Neuron (in vitro differentiated cells): ENCODE measurements around the gene OCIAD2.
"Not testable (repeated sequence)": the region's sequence is repeated elsewhere in the genome, so short reads cannot be mapped to it uniquely, and the experiment has no call there.

Experiments used
- H2AFZ ChIP-seq: one replicate; pipeline ENCODE4 v1.6.1; 2013; ENCODE audit warnings: low read depth, mild to moderate bottlenecking, inconsistent platforms, low read length, moderate library complexity
- H3K27me3 ChIP-seq: one replicate; pipeline ENCODE4 v1.6.1; 2013; ENCODE audit warnings: low read length; ENCODE audit not compliant: insufficient read depth
- H3K36me3 ChIP-seq: one replicate; pipeline ENCODE4 v1.6.1; 2013; ENCODE audit warnings: low read length; ENCODE audit not compliant: insufficient read depth
- H3K4me1 ChIP-seq: one replicate; pipeline ENCODE4 v1.6.1; 2013; ENCODE audit warnings: low read length; ENCODE audit not compliant: insufficient read depth
- H3K4me3 ChIP-seq: 2 replicates; pipeline ENCODE4 v1.5.1; 2013; ENCODE audit warnings: mild to moderate bottlenecking, low read length, moderate library complexity
- H3K9me3 ChIP-seq: one replicate; pipeline ENCODE4 v1.6.1; 2013; ENCODE audit warnings: low read length

Gene OCIAD2

DNA sequence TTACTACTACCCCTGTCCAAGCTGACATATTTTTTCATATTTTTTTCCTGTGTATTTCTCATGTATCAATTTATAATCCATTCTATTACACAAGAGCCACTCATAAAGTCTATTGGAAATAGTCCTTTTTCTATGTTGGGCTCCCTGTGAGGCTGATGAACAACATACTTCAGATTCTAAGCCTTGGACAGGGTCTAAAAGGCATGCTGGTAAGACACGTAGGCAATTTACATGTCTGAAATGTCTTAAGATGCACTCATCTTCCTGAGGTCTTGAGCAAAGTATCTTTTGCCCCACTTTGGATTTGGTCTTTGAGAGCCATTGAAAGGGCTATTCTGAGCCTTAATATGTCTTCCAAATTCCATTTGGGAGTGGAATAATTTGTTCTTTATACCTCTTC lies 43.9 kb downstream of the OCIAD2 start:
- Histone ChIP-seq H3K9me3 (no peaks in the 10 kb centered on the region), H2AFZ (no peak overlapping the region), H3K27me3 (no peaks in the 10 kb centered on the region), H3K4me3 (no peak overlapping the region), H3K36me3 (peaks cover 38% of the 10 kb centered on the region), H3K4me1 (no peaks in the 10 kb centered on the region)

DNA sequence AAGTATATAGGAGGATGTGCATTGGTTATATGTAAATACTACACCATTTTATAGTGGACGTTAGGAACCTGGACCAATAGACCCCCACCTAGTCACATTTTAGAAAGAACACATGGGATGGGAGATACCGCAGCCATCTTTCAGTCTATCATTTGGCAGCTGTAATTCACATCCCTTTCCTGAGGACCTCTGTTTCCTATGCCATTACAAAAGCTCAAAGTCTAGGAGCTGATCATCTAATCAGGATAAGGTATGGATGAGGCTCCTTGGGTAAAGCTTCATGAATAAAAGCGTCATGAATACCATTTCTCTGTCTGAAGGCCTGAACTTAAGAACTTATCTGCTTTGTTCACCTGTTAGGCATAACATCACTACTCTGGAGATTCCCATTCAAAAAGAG lies 44.5 kb downstream of the OCIAD2 start:
- Histone ChIP-seq H3K27me3 (no peaks in the 10 kb centered on the region), H3K4me3 (no peak overlapping the region), H3K9me3 (no peaks in the 10 kb centered on the region), H2AFZ (no peak overlapping the region), H3K36me3 (peaks cover 41% of the 10 kb centered on the region), H3K4me1 (no peaks in the 10 kb centered on the region)

DNA sequence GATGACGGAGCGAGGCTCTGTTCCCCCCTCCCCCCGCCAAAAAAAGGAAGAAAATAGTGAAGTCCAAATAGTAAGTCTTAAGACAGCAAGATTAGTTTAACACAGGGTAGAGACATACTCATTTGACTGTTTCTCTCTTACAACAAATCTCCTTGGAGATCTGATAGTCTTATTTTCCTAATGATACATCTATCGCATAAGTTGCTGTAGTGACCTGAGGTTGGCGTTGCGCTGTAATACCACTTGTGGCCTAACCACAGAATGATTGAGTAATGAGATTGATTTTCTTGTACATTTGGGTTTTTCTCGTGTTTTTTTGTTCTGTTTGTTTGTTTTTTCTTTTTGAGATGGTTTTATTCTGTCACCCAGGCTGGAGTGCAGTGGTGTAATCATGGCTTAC lies 48.4 kb downstream of the OCIAD2 start:
- Histone ChIP-seq H3K4me3 (no peak overlapping the region), H3K4me1 (no peaks in the 10 kb centered on the region), H3K9me3 (no peaks in the 10 kb centered on the region), H3K27me3 (no peaks in the 10 kb centered on the region), H3K36me3 (peaks cover 66% of the 10 kb centered on the region), H2AFZ (no peak overlapping the region)

DNA sequence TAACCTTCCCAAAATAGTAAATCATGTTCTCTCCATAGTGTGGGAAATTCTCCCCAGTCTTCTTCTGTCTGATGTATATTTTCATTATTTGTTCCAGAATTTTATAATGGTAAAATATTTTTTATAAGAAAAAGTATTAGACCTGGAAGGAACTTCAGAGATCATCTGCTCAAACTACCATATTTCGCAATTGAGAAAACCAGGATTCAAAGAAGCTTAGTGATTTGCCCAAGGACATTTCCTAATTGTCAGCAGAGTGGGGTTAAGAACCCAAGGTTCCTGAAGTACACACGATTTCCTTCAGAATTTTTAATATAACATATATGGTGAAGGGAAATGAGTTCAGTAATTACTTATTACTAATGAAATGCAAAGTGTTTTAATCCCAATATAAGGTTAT lies 51.6 kb downstream of the OCIAD2 start:
- Histone ChIP-seq H3K4me3 (no peak overlapping the region), H3K27me3 (no peaks in the 10 kb centered on the region), H2AFZ (no peak overlapping the region), H3K4me1 (no peaks in the 10 kb centered on the region), H3K9me3 (no peaks in the 10 kb centered on the region), H3K36me3 (peaks cover 77% of the 10 kb centered on the region)

DNA sequence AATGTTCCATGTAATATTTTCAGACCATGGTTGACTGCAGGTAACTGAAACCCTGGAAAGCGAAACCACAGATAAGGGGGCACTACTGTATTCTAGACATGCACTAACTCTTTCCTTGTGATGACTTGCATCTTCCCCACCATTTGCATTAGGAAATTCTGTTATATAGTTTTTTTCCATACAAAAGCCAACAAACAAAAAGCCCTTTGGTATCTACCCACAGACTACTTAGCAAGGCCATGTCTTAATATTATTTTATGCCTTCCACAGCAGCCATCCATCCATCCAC lies 52.2 kb downstream of the OCIAD2 start:
- Histone ChIP-seq H3K9me3 (no peaks in the 10 kb centered on the region), H3K4me3 (no peak overlapping the region), H2AFZ (no peak overlapping the region), H3K36me3 (peaks cover 76% of the 10 kb centered on the region), H3K4me1 (no peaks in the 10 kb centered on the region), H3K27me3 (no peaks in the 10 kb centered on the region)

DNA sequence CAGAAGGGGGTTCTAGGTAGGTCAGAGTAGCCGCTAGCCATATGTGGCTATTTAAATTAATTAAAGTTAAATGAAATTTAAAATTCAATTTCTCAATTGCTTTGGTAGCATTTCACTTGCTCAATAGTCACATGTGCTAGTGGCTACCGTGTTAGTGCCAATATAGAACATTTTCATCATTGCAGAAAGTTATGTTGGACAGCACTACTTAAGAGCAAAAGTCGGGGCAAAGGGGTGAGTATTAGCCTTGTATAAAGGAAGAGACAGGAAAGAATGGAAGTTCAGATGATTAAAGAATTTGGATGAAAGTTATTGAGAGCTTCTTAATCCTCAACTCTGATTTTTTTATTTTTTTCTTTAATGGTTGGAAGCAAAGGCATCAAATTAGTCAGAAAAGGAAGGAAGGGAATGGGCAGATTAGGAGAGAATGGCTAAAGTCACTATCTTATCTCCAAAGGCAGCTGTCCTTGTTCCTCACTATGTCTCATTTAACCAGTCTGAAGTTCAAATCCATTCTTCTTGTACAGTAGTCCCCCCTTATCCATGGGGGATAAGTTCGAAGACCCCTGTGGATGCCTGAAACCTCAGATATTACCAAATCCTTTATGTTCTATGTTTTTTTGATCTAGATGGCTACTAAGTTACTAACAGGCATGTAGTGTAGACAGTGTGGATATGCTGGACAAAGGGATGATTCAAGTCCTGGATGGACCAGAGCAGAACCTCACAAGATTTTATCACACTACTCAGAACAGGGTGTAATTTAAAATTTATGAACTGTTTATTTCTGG lies 52.8 kb downstream of the OCIAD2 start:
- Histone ChIP-seq H3K27me3 (no peaks in the 10 kb centered on the region), H3K36me3 (peaks cover 72% of the 10 kb centered on the region)

DNA sequence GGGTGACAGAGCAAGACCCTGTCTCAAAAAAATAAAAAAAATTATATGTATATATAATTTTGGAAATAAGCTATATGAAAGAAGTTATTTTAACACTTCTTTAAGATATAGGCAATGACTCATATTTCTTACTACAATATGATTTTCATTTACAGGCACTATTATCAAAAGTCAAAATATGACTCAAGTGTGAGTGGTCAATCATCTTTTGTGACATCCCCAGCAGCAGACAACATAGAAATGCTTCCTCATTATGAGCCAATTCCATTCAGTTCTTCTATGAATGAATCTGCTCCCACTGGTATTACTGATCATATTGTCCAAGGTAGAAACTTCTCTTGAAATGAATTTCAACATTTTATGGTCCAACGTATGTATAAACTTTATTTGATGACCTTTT lies 54.9 kb downstream of the OCIAD2 start:
- Histone ChIP-seq H3K4me3 (no peak overlapping the region), H3K9me3 (no peaks in the 10 kb centered on the region), H3K4me1 (no peaks in the 10 kb centered on the region), H2AFZ (no peak overlapping the region), H3K27me3 (no peaks in the 10 kb centered on the region), H3K36me3 (peaks cover 66% of the 10 kb centered on the region)

More for the DNA sequence above, 52.8 kb downstream of the OCIAD2 start:
- H3K4me3 ChIP-seq: no peak overlapping the region
- H3K4me1 ChIP-seq: no peaks in the 10 kb centered on the region
- no peak overlapping the region for H2AFZ ChIP-seq
- no peaks in the 10 kb centered on the region for H3K9me3 ChIP-seq

DNA sequence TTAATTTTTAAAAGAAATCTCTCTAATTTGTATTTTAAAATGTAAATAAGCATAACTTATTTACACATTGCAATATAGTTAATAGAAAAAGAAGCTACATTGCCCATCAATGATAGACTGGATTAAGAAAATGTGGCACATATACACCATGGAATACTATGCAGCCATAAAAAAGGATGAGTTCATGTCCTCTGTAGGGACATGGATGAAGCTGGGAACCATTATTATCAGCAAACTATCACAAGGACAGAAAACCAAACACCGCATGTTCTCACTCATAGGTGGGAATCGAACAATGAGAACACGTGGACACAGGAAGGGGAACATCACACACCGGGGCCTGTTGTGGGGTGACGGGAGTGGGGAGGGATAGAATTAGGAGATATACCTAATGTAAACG lies 57.8 kb downstream of the OCIAD2 start:
- not testable (repeated sequence) for H3K9me3 ChIP-seq, H3K4me1 ChIP-seq, H3K4me3 ChIP-seq, H3K27me3 ChIP-seq, H2AFZ ChIP-seq
- peaks cover 70% of the 10 kb centered on the region for H3K36me3 ChIP-seq

DNA sequence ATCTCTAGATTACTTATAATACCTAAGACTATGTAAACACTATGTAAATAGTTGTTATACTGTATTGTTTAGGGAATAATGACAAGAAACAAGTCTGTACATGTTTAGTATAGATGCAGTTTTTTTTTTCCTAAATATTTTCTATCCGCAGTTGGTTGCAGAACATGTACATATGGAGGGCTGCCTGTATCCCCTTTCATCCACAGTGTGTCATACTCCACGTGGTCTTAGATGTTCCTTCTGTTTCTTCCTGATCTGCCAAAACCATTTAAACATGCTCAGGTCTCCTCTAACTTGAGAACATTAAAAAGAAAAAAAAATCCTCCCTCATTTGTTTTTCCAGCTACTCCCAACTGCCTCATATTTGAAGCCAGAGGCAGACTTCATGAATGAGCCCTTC lies 61.7 kb downstream of the OCIAD2 start:
- Histone ChIP-seq H3K27me3 (no peaks in the 10 kb centered on the region), H3K4me3 (no peak overlapping the region), H3K4me1 (no peaks in the 10 kb centered on the region), H3K36me3 (peaks cover 69% of the 10 kb centered on the region), H3K9me3 (no peaks in the 10 kb centered on the region), H2AFZ (no peak overlapping the region)

DNA sequence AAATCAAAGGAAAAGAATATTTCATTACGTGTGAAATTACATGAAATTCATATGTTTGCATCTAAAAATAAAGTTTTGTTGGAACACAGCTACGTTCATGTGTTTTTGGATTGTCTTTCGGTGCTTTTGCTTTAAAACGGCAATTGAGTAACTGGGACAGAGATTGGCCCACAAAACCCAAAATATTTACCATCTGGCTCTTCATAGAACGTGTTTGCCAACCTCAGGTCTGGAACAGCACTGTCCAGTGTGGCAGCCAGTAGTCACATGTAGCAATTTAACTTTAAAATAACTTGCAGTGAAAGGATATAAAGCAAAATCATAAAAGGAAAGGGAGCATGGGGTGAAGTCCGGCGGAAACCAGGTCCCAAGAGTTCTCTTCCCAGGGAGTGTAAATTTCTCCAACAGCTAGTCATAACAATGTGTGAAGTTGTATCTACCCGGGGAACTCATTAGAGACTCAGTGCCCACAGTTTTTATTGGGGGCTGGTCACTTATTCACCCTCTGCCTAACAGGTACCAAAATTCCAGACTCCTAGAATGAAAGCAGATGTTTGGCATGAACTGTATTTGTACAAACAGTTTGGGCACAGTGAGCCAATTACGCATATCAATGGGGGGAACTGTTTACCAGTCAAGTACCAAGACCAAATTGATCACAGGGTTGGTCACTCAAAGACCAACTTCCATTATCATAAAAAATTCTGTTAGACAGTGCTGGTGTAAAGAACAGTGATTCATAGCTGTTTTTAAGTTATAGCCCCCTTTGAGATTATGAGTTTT lies 65.3 kb downstream of the OCIAD2 start:
- H2AFZ ChIP-seq: no peak overlapping the region

DNA sequence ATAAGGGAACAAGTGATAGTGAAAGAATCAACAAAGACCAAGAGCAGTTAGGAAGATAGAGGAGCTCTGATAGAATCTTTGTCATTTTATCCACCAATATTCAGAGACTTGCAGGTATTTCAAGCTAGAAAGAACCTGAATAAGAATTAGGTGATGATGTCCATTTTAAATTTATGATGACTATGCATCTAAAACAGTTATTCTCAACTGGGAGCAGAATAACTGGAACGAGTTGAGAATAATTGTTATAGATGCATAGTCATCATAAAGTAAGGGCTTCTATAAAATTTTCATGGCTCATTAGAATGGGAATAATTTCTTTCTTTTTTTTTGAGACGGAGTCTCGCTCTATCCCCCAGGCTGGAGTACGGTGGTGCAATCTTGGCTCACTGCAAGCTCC lies 69.9 kb downstream of the OCIAD2 start:
- H3K27me3 ChIP-seq: no peaks in the 10 kb centered on the region
- peaks cover 67% of the 10 kb centered on the region for H3K36me3 ChIP-seq
- H3K9me3 ChIP-seq: no peaks in the 10 kb centered on the region
- no peak overlapping the region for H2AFZ ChIP-seq
- H3K4me3 ChIP-seq: no peak overlapping the region
- H3K4me1 ChIP-seq: peaks cover 7% of the 10 kb centered on the region

More for the DNA sequence above, 65.3 kb downstream of the OCIAD2 start:
- Histone ChIP-seq H3K4me1 (no peaks in the 10 kb centered on the region), H3K9me3 (no peaks in the 10 kb centered on the region), H3K27me3 (no peaks in the 10 kb centered on the region), H3K4me3 (no peak overlapping the region), H3K36me3 (peaks cover 80% of the 10 kb centered on the region)
